GM18505 (cell line): ENCODE data around the gene VPS13A.
"Not testable (repeated sequence)": the region's sequence is repeated elsewhere in the genome, so short reads cannot be mapped to it uniquely, and the experiment has no call there.

Source experiments
- ATAC-seq: cut with Tn5 transposase; IDR thresholded peaks from one replicate; pipeline ENCODE4 v1.9.1; 2021; ENCODE audit not compliant: unreplicated experiment
- POLR2A ChIP-seq: IDR thresholded peaks from 4 replicates; pipeline ENCODE4 v1.6.1; 2011; ENCODE audit warnings: borderline replicate concordance; ENCODE audit not compliant: insufficient read depth, insufficient read length; ENCODE audit errors: extremely low read depth

The VPS13A gene

DNA sequence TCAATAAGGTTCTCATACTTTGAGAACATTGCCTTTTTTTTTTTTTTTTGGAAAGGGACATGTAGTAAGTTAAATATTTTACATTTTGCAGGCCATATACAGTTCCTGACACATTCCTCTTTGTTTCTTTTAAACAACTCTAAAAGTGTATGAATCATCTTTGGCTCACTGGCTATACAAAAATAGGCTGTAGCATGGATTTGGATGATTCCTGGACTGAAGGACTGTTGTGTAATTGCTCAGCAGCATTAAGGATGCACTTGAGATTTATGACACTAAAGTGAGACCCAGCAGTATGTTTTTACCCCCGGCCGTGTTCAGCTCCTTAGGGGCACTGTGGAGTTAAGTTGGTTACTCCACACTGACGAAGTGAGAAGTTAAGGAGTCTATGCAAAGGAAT is 41.3 kb downstream of the VPS13A start:
- no peak for TF ChIP-seq POLR2A

DNA sequence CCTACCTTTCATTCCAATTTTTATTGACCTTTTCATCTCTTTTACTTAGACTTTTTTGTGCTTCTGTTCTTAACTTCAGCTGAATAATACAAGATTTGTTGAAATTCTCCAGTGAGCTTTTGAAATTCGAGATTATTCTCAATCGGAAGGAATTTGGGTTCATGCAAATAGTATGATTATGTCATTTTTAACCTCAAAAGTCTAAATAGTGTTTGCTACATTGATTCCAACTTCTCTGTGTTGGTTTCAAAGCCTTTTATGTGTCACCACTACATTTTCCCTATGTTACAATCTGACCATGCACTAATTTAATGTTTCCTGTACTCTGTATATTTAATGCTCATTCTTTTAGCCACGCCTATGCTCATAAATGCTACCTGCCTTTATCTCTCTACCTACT is 44.1 kb downstream of the VPS13A start:
- no peak for ATAC-seq
- no peak for TF ChIP-seq POLR2A

More for the DNA sequence above, 41.3 kb downstream of the VPS13A start:
- no peak for ATAC-seq

DNA sequence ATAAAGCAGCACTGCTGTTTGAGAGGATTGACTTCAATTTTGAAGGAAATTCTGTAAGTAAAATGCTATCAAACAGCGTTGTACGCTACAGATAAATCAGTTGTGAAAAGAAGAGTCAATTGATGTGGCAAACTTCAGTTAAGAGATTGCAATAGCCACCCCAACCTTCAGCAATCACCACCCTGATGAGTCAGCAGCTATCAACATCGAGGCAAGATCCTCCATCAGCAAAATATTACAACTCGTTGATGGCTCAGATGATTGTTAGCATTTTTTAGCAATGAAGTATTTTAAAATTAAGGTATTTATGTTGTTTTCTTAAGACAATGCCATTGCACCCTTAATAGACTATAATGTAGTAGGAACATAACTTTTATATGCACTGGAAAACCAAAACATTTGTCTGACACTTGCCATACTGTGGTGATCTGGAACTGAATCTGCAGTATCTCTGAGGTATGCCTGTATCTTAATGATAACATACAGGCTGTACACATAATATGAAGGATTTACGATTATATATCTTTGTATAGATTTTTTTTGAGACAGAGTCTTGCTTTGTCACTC is 47.5 kb downstream of the VPS13A start:
- ATAC-seq, result no peak
- no peak for TF ChIP-seq POLR2A

DNA sequence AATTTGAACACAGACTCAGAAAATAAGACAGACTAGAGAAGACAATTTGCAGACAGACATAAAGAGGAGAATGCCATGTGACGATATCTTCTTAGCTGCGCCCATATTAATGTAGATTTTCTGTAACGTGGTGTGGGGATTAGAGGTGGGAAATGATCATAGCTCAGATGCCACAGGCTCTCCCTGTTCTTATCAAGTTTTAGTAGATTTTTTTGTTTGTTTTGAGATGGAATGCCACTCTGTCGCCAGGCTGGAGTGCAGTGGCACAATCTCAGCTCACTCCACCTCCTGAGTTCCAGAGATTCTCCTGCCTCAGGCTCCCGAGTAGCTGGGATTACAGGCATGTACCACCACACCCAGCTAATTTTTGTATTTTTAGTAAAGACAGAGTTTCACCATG is 59.4 kb downstream of the VPS13A start:
- no peak for ATAC-seq
- no peak for TF ChIP-seq POLR2A

DNA sequence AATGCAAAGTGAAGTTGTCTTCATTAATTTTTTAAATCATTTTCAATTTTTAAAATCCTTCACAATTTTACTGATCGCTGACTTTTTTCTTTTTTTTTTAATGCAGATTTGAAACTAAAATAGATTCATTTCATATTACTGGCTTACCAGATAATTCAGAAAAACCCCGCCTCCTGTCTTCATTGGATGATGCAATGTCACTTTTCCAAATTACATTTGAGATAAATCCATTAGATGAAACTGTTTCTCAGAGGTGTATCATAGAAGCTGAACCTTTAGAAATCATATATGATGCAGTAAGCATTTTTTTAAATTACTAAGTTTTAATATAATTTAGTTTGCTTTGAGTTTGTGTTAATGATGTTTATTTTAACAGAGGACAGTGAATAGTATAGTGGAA is 60.6 kb downstream of the VPS13A start:
- ATAC-seq, result no peak
- no peak for TF ChIP-seq POLR2A

DNA sequence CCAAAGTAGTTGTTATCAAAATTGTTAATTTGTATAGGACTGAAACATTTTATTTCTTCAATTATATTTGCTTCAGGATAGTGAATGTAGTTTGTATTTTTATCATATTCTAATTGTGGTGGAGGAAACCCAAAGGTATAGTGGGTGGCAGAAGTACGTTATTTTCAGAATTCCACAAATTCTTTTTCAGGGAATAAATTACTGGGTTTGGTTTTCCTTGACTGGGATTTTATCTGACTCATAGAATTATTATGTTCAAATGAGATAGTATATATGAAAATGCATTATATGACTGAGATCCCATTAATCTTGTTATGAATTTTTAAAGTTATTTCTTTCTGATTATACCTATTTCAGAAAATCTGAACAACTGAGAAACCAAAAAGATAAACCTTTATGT is 73.7 kb downstream of the VPS13A start:
- no peak for TF ChIP-seq POLR2A
- ATAC-seq, result no peak

DNA sequence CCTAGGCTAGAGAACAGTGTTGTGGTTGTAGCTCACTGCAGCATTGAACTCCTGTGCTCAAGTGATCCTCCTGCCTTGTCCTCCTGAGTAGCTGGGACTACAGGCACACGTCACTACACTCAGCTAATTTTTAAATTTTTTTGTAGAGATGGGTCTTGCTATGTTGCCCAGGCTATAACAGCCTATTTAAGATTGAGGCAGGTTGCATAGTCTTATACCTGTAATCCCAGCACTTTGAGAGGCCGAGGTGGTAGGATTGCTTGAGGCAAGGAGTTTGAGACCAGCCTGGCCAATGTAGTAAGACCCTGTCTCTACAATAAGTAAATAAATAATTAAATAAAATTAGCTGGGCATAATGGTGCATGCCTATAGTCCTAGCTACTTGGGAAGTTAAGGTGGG is 79.9 kb downstream of the VPS13A start:
- ATAC-seq, result no peak
- no peak for TF ChIP-seq POLR2A

DNA sequence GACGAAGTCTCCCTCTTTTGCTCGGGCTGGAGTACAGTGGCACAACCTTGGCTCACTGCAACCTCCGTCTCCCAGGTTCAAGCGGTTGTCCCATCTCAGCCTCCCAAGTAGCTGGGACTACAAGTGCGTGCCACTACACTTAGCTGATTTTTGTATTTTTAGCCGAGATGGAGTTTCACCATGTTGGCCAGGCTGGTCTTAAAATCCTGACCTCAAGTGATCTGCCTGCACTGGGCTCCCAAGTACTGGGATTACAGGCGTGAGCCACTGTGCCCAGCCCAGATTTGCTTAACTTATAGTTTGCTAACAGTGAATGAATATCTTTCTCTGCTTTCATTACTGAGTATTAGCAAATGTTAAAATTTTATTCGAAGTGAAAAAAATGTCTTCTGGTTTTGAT is 84.3 kb downstream of the VPS13A start:
- no peak for TF ChIP-seq POLR2A
- ATAC-seq, result no peak

DNA sequence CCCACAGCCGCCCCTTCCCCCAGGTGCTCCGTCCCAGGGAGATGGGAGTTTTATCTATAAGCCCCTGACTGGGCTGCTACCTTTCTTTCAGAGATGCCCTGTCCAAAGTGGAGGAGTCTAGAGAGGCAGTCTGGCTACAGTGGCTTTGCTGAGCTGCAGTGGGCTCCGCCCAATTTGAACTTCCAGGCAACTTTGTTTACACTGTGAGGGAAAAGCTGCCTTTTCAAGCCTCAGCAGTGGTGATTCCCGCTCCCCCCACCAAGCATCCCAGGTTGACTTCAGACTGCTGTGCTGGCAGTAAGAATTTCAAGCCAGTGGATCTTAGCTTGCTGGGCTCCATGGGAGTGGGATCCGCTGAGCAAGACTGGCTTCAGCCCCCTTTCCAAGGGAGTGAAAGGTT is 90.4 kb downstream of the VPS13A start:
- ATAC-seq, result not testable (repeated sequence)

DNA sequence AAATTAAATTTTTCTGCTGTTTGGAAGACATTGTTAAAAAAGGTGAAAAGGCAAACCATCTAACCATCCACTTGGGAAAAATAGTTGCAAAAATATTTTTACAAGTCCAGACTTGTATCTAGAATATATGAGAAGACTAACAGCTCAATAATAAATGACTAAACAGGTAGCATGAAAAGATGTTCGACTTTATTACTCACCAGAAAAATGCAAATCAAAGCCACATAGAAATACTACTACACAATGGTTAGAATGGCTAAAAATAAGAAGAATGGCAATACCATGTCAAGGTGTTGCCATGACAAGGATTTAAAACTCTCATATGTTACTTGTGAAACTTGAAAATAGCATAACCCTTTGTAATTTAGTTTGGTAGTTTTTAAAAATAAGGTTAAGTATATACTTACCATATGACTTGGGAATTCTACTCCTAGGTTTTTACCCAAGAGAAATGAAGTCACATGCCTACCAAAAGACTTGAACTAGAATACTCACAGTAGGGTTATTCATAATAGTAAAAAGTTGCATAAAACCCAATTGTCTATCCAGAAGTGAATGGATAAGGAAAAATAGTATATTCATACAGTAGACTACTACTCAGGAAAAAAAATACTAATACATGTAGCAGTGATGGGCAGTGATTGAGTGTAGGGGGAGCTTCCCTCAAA is 93.8 kb downstream of the VPS13A start:
- no peak for ATAC-seq
- no peak for TF ChIP-seq POLR2A

DNA sequence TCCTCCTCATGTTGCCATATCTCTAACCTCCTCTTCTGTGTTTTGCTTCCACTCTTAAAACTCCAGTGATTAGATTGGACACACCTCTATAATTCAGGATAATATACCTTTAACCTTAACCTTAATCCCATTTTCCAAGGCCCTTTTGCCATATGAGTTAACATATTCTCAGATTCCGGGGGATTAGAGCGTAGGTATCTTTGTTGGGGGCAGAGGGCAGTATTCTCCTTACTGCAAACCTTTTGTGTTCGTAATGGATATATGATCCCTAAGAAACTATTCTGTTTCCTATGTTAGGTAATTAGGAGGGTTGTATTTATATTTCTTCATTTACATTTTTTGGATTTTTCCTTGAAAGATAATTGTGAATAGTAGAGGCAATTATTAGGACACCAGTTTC is 99.5 kb downstream of the VPS13A start:
- ATAC-seq, result no peak
- no peak for TF ChIP-seq POLR2A

DNA sequence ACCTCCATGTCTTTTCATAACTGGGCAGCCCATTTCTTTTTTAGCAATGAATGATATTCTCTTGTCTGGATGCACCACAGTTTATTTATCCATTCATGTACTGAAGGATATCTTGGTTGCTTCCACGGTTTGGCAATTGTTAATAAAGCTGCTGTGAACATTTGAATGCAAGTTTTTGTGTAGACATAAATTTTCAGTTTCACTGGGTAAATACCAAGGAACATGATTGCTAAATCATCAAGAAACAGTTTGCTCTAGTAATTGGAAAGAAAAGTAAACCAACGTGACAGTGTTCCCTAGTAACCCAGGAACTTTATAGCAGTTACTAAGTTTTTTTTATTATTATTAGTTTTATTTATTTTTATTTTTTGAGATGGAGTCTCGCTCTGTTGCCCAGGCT is 100.4 kb downstream of the VPS13A start:
- ATAC-seq, result no peak
- TF ChIP-seq POLR2A, result no peak

DNA sequence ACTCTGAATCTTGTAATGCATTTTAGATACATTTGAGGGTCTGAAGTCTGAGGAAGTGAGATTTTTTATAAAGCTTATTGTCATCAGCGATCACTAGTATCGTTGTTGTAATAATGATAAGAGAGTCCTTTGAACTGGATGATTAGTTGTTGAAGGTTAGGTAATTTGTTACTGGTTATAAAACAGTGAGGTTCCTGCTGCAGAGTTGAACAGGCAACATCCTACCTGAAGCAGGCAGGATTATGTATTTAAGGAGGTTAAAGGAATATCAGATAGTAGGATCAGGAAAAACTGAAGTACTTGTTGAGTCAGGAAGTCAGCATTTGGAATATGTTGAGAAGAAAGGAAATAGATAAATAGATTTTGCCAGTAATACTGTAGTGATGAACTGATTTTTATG is 106.7 kb downstream of the VPS13A start:
- ATAC-seq, result no peak
- no peak for TF ChIP-seq POLR2A

DNA sequence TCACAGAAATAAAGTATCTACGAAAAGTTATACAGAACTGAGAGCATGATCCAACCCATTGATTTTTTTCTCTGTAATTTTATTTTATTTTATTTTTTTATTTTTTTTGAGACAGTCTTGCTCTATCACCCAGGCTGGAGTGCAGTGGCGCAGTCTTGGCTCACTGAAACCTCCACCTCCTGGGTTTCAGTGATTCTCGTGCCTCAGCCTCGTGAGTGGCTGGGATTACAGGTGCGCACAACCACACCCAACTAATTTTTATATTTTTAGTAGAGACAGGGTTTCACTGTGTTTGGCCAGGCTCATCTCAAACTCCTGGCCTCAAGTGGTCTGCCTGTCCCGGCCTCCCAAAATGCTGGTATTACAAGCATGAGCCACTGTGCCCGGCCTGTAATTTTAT is 107.3 kb downstream of the VPS13A start:
- no peak for TF ChIP-seq POLR2A
- ATAC-seq, result no peak

DNA sequence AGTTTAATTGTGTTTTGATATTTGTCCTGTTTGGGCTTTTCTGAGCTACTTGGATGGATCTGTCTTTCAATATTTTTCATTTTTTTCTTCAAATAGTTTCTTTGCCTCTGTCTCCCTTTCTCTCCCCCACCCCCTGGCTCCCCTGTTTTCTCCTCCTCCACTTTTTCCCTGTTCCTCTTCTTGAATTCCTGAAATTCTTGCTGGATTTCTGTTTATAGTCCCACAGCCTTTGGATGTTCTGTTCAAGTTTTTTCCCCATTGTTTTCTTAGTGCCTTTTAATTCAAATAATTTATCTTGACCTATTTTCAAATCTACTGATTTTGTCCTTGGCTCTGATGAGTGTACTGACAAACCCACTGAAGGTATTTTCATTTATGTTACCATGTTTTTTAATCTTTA is 113.0 kb downstream of the VPS13A start:
- no peak for ATAC-seq

More for the DNA sequence above, 113.0 kb downstream of the VPS13A start:
- TF ChIP-seq POLR2A, result no peak
